NCI-H524 (cell line): ENCODE data around the gene TNFRSF1B.

ENCODE experiments used
- DNase-seq, 2 experiments: peaks; one replicate each; lab custom pipeline; 2025; lab: John Stamatoyannopoulos, UW

TNFRSF1B gene

DNA sequence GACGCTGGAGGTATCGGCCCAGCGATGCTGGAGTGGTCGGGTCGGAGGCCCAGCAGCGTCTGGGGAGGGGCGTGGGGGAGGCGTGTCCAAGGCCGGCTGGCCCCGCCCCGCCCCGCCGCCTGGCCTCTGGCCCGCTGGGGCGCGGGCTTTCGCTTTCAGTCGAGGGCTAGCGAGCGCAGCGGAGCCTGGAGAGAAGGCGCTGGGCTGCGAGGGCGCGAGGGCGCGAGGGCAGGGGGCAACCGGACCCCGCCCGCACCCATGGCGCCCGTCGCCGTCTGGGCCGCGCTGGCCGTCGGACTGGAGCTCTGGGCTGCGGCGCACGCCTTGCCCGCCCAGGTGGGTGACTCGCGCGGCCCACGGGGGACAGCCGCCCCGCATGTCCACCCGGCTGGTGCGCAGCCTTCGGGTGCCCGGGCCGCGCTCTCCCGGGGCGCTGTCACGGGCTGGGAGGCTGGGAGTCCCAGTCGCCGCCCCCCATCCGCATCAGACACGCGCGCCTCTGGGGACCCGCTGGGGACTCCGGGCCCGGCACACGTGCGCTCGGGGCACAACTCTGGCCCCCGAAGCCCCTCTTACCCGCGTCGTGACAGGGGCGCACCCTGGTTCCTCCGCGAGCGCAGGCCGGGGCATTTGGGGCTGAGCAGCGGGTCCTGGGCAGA lies at the start of gene TNFRSF1B:
Gene TNFRSF1B (plus strand): TSS at position 158 of the 659 bp plus-strand sequence. CDS start 101 bp downstream, at position 259.
- peak in 1 of 2 experiments; percentile 13 for DNase-seq

DNA sequence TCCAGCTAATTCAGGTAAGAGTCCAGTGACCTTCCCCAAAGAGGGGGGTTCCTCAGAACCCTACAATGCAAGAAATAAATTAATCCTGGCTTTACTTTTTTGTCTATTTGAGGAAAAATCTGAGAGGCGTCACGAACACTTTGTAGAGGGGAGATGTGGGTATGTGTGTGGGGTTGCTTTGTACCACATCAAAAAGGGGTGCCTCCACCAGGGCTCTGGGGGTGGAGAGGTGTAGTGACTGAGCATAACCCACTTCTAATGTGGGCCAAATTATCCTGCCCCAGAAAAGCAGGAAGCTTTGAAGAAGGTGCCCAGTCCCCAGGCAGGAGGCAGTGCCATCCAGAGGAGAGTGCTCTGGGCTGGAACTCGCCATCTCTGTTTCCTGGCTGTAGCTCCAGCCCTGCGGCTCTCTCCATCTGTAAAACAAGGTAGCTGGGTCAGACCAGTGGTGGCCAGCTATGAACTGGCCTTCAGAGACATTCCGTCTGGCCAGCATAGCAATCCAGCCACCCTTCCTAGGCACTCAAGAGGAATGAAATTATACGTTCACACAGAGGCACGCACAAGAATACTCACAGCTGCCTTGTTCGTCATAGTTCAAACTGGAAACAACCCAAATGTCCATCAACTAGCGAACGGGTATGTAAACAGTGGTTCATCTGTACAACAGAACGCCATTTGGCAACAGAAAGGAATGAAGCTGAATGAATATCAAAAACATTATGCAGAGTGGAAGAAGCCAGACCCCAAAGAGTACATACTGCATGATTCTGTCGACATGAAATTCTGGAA lies 45.4 kb upstream of the TNFRSF1B start:
- DNase-seq, result no peak

DNA sequence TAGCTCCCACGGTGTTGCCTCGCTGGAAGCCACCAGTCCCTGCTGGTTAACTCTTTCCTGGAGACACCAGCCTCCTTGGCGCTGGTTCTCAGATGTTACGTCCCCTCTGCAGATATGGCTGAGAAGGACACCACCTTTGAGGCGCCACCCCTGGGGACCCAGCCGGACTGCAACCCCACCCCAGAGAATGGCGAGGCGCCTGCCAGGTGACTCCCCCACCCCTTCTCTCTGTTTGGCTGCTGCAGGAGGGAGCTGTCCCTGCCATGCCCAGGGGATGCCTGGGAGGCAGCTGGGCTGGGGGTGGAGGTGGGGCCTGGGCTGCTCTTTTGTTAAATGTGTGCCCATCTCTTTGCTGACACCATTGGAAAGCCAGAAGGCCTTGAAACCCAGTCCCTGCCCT lies 43.6 kb upstream of the TNFRSF1B start:
- DNase-seq, result no peak

- DNase-seq, result peak in 1 of 2 experiments; percentile 57
Measured at GRCh38 chr1:12124693-12125421, 41.9 kb upstream of the TNFRSF1B start.

DNA sequence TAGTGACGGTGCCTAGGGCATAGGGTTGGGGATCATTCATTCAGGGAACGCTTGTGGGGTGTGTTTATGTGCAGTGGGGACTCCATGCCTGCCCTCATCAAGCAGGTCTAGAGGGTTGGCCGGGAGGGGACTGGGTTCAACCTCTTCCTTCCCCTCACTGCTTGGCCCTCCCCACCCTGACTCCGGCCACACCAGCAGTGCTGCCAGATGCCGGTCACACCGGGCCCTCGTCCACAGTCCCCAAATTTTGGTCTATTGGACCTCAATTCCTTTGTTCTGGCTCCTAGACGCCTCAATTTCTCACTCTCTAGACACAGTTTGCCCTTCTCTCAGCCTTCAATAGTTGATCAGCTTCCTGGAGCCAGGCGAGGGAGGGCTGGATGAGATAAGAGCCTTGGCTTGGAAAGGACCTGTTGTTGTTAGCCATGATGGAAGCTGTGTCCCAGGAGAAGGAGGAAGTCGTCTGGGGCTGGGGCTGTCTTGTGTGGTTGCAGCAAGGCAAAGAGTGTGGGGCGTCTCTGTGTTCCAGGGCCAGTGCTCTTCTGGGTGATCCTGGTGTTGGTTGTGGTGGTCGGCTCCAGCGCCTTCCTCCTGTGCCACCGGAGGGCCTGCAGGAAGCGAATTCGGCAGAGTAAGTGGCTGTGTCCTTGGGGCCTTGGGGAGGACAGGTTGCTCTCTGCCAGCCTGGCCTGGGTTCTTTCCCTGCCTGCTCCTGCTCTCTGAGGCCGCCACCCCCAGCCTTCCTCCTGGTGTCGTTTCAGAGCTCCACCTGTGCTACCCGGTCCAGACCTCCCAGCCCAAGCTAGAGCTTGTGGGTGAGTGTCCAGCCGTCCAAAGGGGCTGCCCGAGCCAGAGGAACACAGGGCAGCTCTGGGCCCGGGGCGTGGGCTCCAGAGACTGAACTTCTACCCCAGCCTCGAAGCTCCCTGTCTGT lies 41.1 kb upstream of the TNFRSF1B start:
- DNase-seq, result no peak

GRCh38 chr1:12126781-12127180 lies 40.0 kb upstream of the TNFRSF1B start:
- no peak for DNase-seq

- DNase-seq, result no peak
Measured at GRCh38 chr1:12127206-12127810, 39.5 kb upstream of the TNFRSF1B start.

- no peak for DNase-seq
Measured at GRCh38 chr1:12128120-12128519, 38.7 kb upstream of the TNFRSF1B start.

GRCh38 chr1:12129624-12130023 lies 37.2 kb upstream of the TNFRSF1B start:
- no peak for DNase-seq

DNA sequence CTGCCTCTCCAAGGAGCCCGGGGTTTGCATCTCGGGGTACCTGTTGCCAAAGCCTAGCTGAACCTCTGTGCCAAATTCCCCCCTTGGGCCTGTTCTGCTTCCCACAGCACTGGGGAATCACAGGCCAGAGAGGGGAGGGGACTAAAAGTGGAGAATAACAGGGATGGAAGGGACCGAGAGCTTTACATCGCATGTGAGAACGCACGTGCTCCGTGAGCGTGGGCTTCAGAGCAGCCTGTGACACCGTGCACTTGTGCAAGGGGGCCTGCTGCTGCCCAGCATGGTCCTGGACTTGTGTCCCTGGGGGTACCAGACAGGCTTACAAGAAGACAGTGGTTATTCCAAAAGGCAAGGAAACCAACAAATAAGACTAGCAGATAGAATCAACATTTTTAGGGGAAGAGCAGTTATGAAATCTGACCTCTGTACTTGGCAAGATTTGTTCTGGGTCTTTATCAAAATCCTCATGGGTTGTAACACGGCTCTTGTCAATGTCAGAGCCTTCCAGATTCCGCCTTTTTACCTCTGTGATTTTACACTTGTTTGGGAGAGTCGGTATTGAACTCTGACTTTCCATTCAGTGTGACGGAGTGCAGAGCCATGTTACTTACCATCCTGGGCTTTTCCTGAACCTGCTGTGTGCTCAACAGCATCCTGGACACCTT lies 36.2 kb upstream of the TNFRSF1B start:
- no peak for DNase-seq

GRCh38 chr1:12132078-12132477 lies 34.7 kb upstream of the TNFRSF1B start:
- DNase-seq, result no peak

DNA sequence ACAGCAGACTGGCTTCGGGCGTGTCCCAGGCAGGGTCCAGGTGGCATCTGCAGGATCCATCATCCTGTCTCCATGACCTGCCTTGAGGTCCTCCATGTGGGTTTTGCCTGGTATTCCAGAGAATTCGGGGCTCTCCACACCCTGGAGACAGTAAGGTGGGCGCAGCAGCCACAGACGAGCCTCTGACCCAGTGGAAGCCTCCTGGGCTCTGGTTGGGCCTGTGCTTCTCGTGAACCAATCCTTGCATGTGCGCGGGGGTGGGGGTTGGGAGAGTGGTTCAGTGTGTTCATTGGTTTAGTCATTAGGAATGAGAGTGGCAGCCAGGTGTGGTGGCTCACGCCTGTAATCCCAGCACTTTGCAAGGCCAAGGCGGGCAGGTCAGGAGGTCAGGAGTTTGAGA lies 32.1 kb upstream of the TNFRSF1B start:
- no peak for DNase-seq

DNA sequence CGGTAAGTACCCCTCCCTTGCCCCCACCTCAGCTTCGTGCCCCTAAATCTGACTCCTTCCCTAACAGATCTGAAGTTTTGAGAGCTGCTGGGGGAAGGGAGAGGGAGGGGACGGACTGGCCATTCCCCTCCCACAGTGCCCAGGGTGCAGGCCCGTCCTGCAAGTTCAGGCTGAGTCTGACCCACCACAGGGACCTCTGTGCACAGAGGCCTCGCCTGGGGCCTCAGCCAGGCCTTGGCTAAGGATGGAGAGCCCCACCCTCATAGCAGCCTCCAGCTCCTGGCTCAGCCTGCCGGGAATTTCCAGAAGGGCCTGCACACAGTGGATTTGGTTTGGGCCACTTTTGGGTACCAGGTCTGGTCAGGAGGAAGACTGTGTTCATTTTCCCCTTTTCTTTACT lies 31.2 kb upstream of the TNFRSF1B start:
- DNase-seq, result no peak

GRCh38 chr1:12136916-12137610 lies 29.7 kb upstream of the TNFRSF1B start:
- no peak for DNase-seq

GRCh38 chr1:12138196-12139168 lies 28.3 kb upstream of the TNFRSF1B start:
- no peak for DNase-seq

GRCh38 chr1:12140016-12140415 lies 26.8 kb upstream of the TNFRSF1B start:
- no peak for DNase-seq

- no peak for DNase-seq
Measured at GRCh38 chr1:12140515-12141162, 26.2 kb upstream of the TNFRSF1B start.

- DNase-seq, result no peak
Measured at GRCh38 chr1:12141163-12141850, 25.5 kb upstream of the TNFRSF1B start.
